Sciatic nerve (tissue), 2 donors: ENCODE measurements around the gene APAF1. TPM values are rescaled to one million over a fixed set of nuclear protein-coding genes. Genes with fewer than 3 reads are reported as not detected.

Experiments used
- ATAC-seq: fragments of 200-7000 bp; cut with Tn5 transposase; one replicate; pipeline ENCODE4 v1.9.1; 2020; ENCODE audit warnings: mild to moderate bottlenecking, moderate library complexity
- DNase-seq: peaks from one replicate; pipeline ENCODE4 v3.0.0-alpha.2; 2020; ENCODE audit warnings: low spot score
- intact Hi-C: fragments of 100-400 bp; cut with DNase I; formaldehyde crosslinking; loops from one replicate; pipeline ENCODE4 v1.14.2; 2022
- total RNA-seq: library from RNA; stranded (reverse); fragmentation: NEBNext Ultra II Directional; extraction: Animal tissue kit (Norgen Biotek cat#: 25700); gene quantifications from one replicate; pipeline ENCODE4 v1.2.1, GENCODE V29; 2021
- donor health status: DM: no; HTN: no; CAD: no.
- donor health status: DM: no; HTN: no; CAD: no.

Gene APAF1
- total RNA-seq, 1 donor from 2014 or later = 29.6 TPM

GRCh38 chr12:98653866-98654493 lies 8.9 kb downstream of the APAF1 start:
- DNase-seq (no peak), ATAC-seq (no peak)
- intact Hi-C loops = no loop called here

DNA sequence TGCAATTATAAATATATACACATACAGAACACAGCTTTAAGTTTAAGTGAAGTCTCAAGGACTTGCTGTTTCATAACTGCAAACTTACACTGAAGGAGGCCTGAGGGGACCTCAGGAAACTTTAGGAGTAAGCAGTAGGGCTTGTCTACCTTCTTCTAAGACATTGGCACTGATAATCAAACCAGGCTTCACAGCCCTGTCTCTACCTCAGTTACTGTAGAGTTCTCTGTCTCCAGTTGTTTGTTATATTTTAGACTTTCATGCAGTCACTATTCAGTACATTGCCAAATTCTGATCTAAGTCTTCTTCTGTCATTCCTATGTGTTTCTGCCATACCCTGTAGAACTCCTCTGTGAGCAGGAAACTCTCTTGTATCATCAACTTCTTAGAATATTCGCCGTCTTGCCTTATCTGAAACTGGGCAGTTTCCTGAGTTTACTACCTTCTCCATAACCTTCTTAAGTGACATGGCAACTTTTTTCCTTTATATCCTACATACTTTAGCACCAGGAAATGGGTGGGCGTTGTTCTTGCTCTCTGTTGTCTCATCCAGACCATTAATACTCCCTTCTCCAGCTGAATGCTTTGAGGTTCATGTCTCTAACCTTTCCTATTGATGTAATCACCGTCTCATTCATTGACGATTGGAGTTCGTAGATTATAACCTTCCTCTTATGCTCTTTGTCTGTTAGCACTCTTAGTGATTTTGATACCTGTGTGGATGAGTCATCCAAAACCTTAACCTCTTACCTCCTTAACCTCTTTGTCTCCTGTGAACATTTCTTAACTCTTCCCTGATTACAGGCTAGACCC lies 11.4 kb downstream of the APAF1 start:
- no peak for ATAC-seq
- intact Hi-C loops = no loop called here
- DNase-seq = no peak

DNA sequence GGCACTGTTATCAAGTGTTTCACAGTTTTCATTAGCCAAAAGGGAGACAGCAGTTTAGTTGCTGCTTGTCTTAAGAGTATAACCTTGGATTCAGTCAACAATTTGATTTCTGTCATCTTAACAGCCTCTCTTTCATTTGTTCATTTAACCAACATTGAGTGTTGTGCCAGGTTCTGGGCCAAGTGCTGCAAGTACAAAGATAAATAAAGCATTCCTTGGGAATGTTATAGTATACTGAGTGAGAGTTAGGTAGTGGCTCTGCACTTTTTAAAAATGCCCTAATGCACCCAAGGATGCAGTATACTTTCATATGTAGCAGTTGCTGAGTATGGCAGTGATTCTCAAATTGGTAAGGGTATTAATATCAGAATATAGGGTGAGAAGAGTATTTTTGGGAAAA lies 15.4 kb downstream of the APAF1 start:
- ATAC-seq = no peak
- no peak for DNase-seq
- intact Hi-C loops = no loop called here

DNA sequence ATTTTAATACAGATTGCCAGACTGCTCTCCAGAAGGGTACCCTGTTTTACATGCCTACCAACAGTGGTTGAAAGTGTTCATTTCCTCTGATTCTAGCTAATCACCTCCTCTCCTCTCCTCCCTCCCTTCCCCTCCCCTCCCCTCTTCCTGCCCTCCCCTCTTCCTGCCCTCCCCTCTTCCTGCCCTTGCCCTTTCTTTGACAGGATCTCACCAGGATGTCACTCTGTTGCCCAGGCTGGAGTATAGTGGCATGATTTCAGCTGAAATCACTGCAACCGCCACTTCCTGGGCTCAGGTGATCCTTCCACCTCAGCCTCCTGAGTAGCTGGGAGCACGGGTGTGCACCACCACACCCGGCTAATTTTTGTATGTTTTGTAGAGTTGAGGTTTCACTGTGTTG lies 24.7 kb downstream of the APAF1 start:
- intact Hi-C loops = no loop called here
- DNase-seq (no peak), ATAC-seq (no peak)

DNA sequence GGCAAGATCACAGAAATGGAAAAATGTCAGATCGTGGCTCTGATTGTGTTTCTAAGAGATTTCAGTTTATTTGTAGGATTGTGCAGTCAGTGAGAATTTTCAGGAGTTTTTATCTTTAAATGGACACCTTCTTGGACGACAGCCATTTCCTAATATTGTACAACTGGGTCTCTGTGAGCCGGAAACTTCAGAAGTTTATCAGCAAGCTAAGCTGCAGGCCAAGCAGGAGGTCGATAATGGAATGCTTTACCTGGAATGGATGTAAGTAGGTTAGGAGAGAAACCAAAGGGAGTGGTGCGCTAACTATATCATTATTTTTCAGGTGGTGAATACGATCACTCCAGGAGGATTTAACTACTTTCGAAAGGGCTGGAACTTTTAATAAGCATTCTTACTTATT lies 26.4 kb downstream of the APAF1 start:
- DNase-seq (no peak), ATAC-seq (no peak)
- intact Hi-C loops = no loop called here

DNA sequence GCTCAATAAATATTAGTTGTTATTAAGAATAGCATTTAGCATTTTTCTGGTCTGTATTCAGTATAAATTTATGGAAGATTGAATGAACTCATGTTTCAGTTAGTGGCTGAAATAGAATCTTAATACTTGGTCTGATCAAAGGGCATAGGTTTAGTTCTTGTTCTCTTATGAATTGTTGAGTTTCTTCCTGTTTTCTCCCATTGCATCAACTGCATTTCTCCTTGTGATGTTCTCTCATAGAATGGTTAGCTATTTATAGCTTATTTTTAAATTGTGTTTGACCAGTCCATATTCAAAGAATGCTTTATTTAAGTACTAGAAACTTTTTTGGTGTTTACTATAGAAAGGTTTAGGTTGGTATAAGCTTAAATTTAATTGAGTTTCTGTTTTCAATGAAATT lies 29.8 kb downstream of the APAF1 start:
- DNase-seq = no peak
- no peak for ATAC-seq

GRCh38 chr12:98678236-98678945 lies 33.3 kb downstream of the APAF1 start:
- intact Hi-C loops = no loop called here
- DNase-seq = no peak
- ATAC-seq = no peak

More for the DNA sequence above, 29.8 kb downstream of the APAF1 start:
- intact Hi-C loops = no loop called here

DNA sequence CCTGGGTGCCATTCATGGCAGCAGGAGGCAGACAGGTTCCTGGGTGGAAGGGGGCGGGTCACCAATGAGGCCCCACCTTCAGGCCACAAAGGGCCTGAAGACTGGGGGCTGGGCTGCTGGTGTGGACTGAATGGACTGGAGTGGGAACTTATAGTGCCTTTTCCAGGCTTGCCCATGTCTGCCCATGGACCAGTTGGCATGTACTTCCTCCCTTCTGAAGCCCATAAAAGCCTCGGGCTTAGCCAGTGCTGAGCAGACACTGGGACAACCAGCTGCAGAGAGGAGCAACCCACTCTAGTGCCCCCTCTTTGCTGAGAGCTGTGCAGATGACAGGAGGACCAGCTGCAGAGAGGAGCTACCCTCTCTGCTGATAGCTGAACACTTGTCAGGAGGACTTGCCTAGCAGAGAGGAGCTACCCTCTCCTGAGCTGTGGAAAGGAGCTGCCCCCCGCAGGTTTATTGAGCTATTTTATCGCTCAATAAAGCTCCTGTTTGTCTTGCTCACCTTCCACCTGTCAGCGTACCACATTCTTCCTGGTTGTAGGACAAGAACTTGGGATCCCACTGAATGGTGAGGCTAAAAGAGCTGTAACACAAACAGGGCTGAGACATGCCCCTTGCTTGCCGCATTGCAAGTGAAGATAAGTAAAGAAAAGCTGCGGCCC lies 34.0 kb downstream of the APAF1 start:
- ATAC-seq (no peak), DNase-seq (no peak)
- intact Hi-C loops = no loop called here

- DNase-seq (no peak), ATAC-seq (no peak)
- intact Hi-C loops = no loop called here
Measured at GRCh38 chr12:98679611-98680005, 34.5 kb downstream of the APAF1 start.

GRCh38 chr12:98684199-98684598 lies 39.1 kb downstream of the APAF1 start:
- DNase-seq (no peak), ATAC-seq (no peak)
- intact Hi-C loops = no loop called here

- intact Hi-C loops = no loop called here
- ATAC-seq (no peak), DNase-seq (no peak)
Measured at GRCh38 chr12:98686603-98687002, 41.5 kb downstream of the APAF1 start.

DNA sequence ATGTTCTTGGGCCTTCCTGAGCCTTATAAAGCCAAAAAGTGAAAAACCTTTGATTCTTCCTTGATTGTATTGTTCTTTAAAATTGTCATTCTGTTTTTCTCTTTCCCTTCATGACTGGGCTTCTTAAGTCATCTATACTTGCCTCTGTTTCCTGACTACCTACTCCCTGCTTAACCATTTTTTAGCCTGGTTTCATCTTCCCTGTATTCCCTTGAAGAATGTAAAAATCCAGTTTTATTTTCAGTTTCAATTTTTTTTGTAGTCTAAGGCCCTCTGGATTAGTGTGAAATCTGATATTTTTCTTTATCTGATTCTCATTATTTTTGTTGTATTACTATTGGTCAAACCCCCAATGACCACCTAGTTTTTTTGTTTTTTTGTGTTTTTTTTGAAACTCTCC lies 46.3 kb downstream of the APAF1 start:
- ATAC-seq (no peak), DNase-seq (no peak)
- intact Hi-C loops = no loop called here

DNA sequence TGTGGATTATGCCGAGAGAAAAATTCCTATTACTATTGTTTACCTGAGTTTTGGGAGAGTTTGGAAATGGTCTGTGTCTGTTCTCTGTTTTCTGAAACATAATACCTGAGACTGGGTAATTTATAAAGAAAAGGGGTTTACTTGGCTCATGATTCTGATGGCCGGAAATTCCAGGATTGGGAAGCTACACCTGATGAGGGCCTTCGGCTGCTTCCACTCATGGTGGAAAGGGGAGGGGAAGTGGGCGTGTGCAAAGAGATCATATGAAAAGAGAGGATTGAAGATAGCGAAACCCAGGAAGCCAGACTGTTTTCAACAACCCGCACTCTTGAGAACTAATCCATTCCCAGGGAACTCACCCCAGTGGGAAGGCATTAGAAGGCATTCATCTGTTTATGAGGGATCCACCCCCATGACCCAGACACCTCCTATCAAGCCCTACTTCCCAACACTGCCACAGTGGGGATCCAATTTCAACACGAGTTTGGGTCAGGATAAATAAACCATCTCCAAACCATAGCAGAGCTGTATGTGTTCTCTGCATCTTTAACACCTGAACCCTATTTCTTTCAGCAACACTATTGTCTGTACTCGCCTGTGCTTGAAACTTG lies 51.1 kb downstream of the APAF1 start:
- DNase-seq = no peak
- no peak for ATAC-seq
- intact Hi-C loops = no loop called here

- intact Hi-C loops = no loop called here
- DNase-seq (no peak), ATAC-seq (no peak)
Measured at GRCh38 chr12:98697209-98697608, 52.1 kb downstream of the APAF1 start.

- DNase-seq (peak; percentile 70), ATAC-seq (peak; percentile 94)
- intact Hi-C loops = no loop called here
Measured at GRCh38 chr12:98698603-98699463, 53.7 kb downstream of the APAF1 start.

DNA sequence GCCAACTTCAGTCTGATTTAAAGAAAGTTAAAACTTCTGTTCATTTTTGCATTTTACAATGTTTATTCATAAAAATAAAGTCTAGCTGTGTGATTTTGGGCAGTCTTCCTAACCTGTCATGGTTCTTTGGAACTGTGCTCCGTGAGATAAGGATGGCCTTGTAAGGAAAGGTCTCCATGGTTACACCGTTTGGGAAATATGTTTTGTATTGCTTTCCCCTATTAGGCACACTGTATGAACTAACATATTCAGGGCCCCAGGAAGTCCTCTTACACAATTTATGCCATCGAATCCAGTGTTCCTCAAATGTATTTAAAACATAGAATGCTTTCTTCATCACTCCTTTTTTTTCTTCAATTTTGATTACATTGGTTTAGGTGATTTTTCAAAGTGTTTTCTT lies 54.5 kb downstream of the APAF1 start:
- intact Hi-C loops = no loop called here
- ATAC-seq (peak; percentile 68), DNase-seq (no peak)

DNA sequence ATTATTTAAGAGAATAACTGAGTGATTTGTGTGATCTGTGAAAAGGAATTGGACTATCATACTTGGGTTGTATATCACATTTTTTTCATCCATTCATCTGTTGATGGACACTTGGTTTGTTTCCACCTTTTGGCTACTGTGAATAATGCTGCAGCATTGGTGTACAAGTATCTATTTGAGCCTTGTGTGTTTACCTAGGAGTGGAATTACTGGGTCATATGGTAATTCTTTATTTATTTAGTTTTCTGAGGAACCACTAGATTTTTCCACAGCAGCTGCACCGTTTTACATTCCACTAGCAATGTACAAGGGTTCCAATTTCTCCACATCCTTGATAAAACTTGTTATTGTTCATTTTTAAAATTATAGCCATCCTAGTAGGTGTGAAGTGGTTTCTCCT lies 56.1 kb downstream of the APAF1 start:
- DNase-seq = no peak
- ATAC-seq = no peak
- intact Hi-C loops = no loop called here

- ATAC-seq (no peak), DNase-seq (no peak)
- intact Hi-C loops = loop anchor here (5.0 kb wide), 1 partner anchor 298 kb away; no protein-coding TSS in a partner anchor
Measured at GRCh38 chr12:98709022-98709421, 63.9 kb downstream of the APAF1 start.
